Hepatic stellate cell (primary cell): Measurements from ENCODE around the gene KRTAP4-2.
"Not testable (repeated sequence)": the region's sequence is repeated elsewhere in the genome, so short reads cannot be mapped to it uniquely, and the experiment has no call there.

Experiments used
- DNase-seq: peaks from one replicate; pipeline ENCODE4 v3.0.0; 2011; ENCODE audit warnings: low spot score

KRTAP4-2 gene

GRCh38 chr17:41177727-41178271 lies at the start of gene KRTAP4-2:
Gene KRTAP4-2, minus strand, starts transcription at chr17:41178221. Its CDS starts 57 bp downstream, at chr17:41178164.
- no peak for DNase-seq

- not testable (repeated sequence) for DNase-seq
Observed at GRCh38 chr17:41226598-41227095, 48.6 kb upstream of the KRTAP4-2 start, which contains the start of gene KRTAP9-2. Gene KRTAP9-2, plus strand, starts transcription at chr17:41226648. Its CDS starts 7 bp downstream, at chr17:41226655.

- no peak for DNase-seq
Observed at GRCh38 chr17:41226051-41226450, 48.0 kb upstream of the KRTAP4-2 start.

- DNase-seq: no peak
Observed at GRCh38 chr17:41223821-41224220, 45.8 kb upstream of the KRTAP4-2 start.

GRCh38 chr17:41215681-41216080 lies 37.7 kb upstream of the KRTAP4-2 start:
- DNase-seq: no peak

- no peak for DNase-seq
Observed at GRCh38 chr17:41212524-41213169, 34.6 kb upstream of the KRTAP4-2 start.

GRCh38 chr17:41211845-41212466 lies 33.9 kb upstream of the KRTAP4-2 start:
- no peak for DNase-seq

GRCh38 chr17:41199421-41200078 lies 21.5 kb upstream of the KRTAP4-2 start:
- DNase-seq: no peak

- DNase-seq: no peak
Observed at GRCh38 chr17:41196068-41196467, 18.0 kb upstream of the KRTAP4-2 start.

GRCh38 chr17:41190328-41190727 lies 12.3 kb upstream of the KRTAP4-2 start:
- no peak for DNase-seq

GRCh38 chr17:41189837-41190318 lies 11.9 kb upstream of the KRTAP4-2 start, which contains the start of gene KRTAP9-1:
Gene KRTAP9-1, plus strand, starts transcription at chr17:41189887. Its CDS starts 0 bp downstream, at chr17:41189887.
- not testable (repeated sequence) for DNase-seq

- no peak for DNase-seq
Observed at GRCh38 chr17:41186872-41187271, 8.9 kb upstream of the KRTAP4-2 start.

- DNase-seq: no peak
Observed at GRCh38 chr17:41185001-41185400, 7.0 kb upstream of the KRTAP4-2 start.

- DNase-seq: no peak
Observed at GRCh38 chr17:41184480-41184961, 6.5 kb upstream of the KRTAP4-2 start, which contains the start of gene KRTAP4-1. Gene KRTAP4-1, minus strand, starts transcription at chr17:41184911. Its CDS starts 57 bp downstream, at chr17:41184854.

GRCh38 chr17:41178843-41179616 lies 1.0 kb upstream of the KRTAP4-2 start:
- no peak for DNase-seq

- no peak for DNase-seq
Observed at GRCh38 chr17:41178341-41178740, 320 bp upstream of the KRTAP4-2 start.

- no peak for DNase-seq
Observed at GRCh38 chr17:41176744-41177387, 1.2 kb downstream of the KRTAP4-2 start.

GRCh38 chr17:41171886-41172285 lies 6.1 kb downstream of the KRTAP4-2 start:
- DNase-seq: no peak

- no peak for DNase-seq
Observed at GRCh38 chr17:41168121-41168520, 9.9 kb downstream of the KRTAP4-2 start, which contains the start of gene KRTAP4-3. Gene KRTAP4-3, minus strand, starts transcription at chr17:41168221. Its CDS starts 49 bp downstream, at chr17:41168172.

- DNase-seq: no peak
Observed at GRCh38 chr17:41167561-41167960, 10.5 kb downstream of the KRTAP4-2 start.

GRCh38 chr17:41163828-41164227 lies 14.2 kb downstream of the KRTAP4-2 start:
- no peak for DNase-seq
